Duodenal mucosa (tissue), 2 donors: ENCODE measurements around the gene DRD3.

Experiments used
- H3K27ac ChIP-seq: one replicate; pipeline ENCODE4 v1.7.0; 2013; ENCODE audit warnings: low read depth, low read length
- H3K27me3 ChIP-seq, 2 donors: one replicate each; pipeline ENCODE4 v1.7.0; 2013; ENCODE audit warnings: low read length in 2 of 2, control low read depth in 1 of 2; ENCODE audit not compliant: insufficient read depth in 2 of 2, control insufficient read depth in 1 of 2
- H3K36me3 ChIP-seq, 2 donors: one replicate each; pipeline ENCODE4 v1.7.0; 2013; ENCODE audit warnings: low read length in 2 of 2, control low read depth in 1 of 2; ENCODE audit not compliant: insufficient read depth in 2 of 2, control insufficient read depth in 1 of 2
- H3K4me1 ChIP-seq, 2 donors: one replicate each; pipeline ENCODE4 v1.7.0; 2013; ENCODE audit warnings: low read length in 2 of 2, control low read depth in 1 of 2; ENCODE audit not compliant: insufficient read depth in 2 of 2, control insufficient read depth in 1 of 2
- H3K4me3 ChIP-seq, 2 donors: one replicate each; pipeline ENCODE4 v1.7.0; 2013; ENCODE audit warnings: low read length in 2 of 2, low read depth in 1 of 2
- H3K9ac ChIP-seq, 2 donors: one replicate each; pipeline ENCODE4 v1.7.0; 2013; ENCODE audit warnings: low read length in 2 of 2, low read depth in 1 of 2
- H3K9me3 ChIP-seq, 2 donors: one replicate each; pipeline ENCODE4 v1.7.0; 2013; ENCODE audit warnings: low read length in 2 of 2, control low read depth in 1 of 2; ENCODE audit not compliant: control insufficient read depth in 1 of 2

The DRD3 gene

GRCh38 chr3:114089675-114090074, 89.2 kb downstream of the DRD3 start:
- H3K4me3 ChIP-seq: no peak overlapping the region
- H3K36me3 ChIP-seq: peaks cover 11 to 22% of the 10 kb centered on the region in 2 donors
- H3K9ac ChIP-seq: no peak overlapping the region
- no peaks in the 10 kb centered on the region for H3K9me3 ChIP-seq
- H3K27ac ChIP-seq: no peak overlapping the region
- no peaks in the 10 kb centered on the region for H3K27me3 ChIP-seq
- H3K4me1 ChIP-seq: no peaks in the 10 kb centered on the region

GRCh38 chr3:114086356-114086755, 92.5 kb downstream of the DRD3 start:
- Histone ChIP-seq H3K9ac (no peak overlapping the region), H3K4me1 (no peaks in the 10 kb centered on the region), H3K9me3 (no peaks in the 10 kb centered on the region), H3K4me3 (no peak overlapping the region), H3K27ac (no peak overlapping the region), H3K36me3 (peaks cover 11 to 39% of the 10 kb centered on the region in 2 donors), H3K27me3 (no peaks in the 10 kb centered on the region)

GRCh38 chr3:114083112-114083511, 95.7 kb downstream of the DRD3 start:
- Histone ChIP-seq H3K4me3 (no peak overlapping the region), H3K9ac (no peak overlapping the region), H3K9me3 (no peaks in the 10 kb centered on the region), H3K27ac (no peak overlapping the region), H3K36me3 (peaks cover 16 to 67% of the 10 kb centered on the region in 2 donors), H3K27me3 (no peaks in the 10 kb centered on the region), H3K4me1 (no peaks in the 10 kb centered on the region)

GRCh38 chr3:114081037-114081436, 97.8 kb downstream of the DRD3 start:
- Histone ChIP-seq H3K4me1 (no peaks in the 10 kb centered on the region), H3K9ac (no peak overlapping the region), H3K36me3 (peaks cover 26 to 70% of the 10 kb centered on the region in 2 donors), H3K4me3 (no peak overlapping the region), H3K27ac (no peak overlapping the region), H3K9me3 (no peaks in the 10 kb centered on the region), H3K27me3 (no peaks in the 10 kb centered on the region)

- Histone ChIP-seq H3K4me3 (no peak overlapping the region), H3K36me3 (peaks cover 21 to 71% of the 10 kb centered on the region in 2 donors), H3K4me1 (no peaks in the 10 kb centered on the region), H3K27me3 (no peaks in the 10 kb centered on the region), H3K9ac (no peak overlapping the region), H3K27ac (no peak overlapping the region), H3K9me3 (no peaks in the 10 kb centered on the region)
Measured at GRCh38 chr3:114080201-114080600, 98.7 kb downstream of the DRD3 start.

GRCh38 chr3:114079761-114080160, 99.1 kb downstream of the DRD3 start:
- Histone ChIP-seq H3K4me3 (no peak overlapping the region), H3K36me3 (peaks cover 21 to 74% of the 10 kb centered on the region in 2 donors), H3K4me1 (no peaks in the 10 kb centered on the region), H3K9me3 (no peaks in the 10 kb centered on the region), H3K9ac (no peak overlapping the region), H3K27ac (no peak overlapping the region), H3K27me3 (no peaks in the 10 kb centered on the region)

- H3K27ac ChIP-seq: no peak overlapping the region
- H3K4me1 ChIP-seq: no peaks in the 10 kb centered on the region
- no peak overlapping the region for H3K9ac ChIP-seq
- no peaks in the 10 kb centered on the region for H3K9me3 ChIP-seq
- H3K27me3 ChIP-seq: no peaks in the 10 kb centered on the region
- H3K36me3 ChIP-seq: peaks cover 26 to 83% of the 10 kb centered on the region in 2 donors
- no peak overlapping the region for H3K4me3 ChIP-seq
Measured at GRCh38 chr3:114078126-114078525, 100.7 kb downstream of the DRD3 start.
